GM12878 (cell line): ENCODE data around the gene GTSE1. TPM values are rescaled to one million over a fixed set of nuclear protein-coding genes. Genes with fewer than 3 reads are reported as not detected.

Experiments used
- BMI1 ChIP-seq: fragments of 450-650 bp; IDR thresholded peaks from 2 replicates; pipeline ENCODE4 v1.6.1; 2016; ENCODE audit warnings: mild to moderate bottlenecking, moderate library complexity, borderline replicate concordance
- CBX5 ChIP-seq: sonication (generic); IDR thresholded peaks from 2 replicates; pipeline ENCODE4 v1.6.1; 2016; ENCODE audit warnings: low read depth, moderate library complexity, mild to moderate bottlenecking, inconsistent platforms
- CREM ChIP-seq: IDR thresholded peaks from 2 replicates; pipeline ENCODE4 v1.6.1; 2014; ENCODE audit warnings: antibody characterized with exemption, low read depth
- DPF2 ChIP-seq: fragments of 450-650 bp; IDR thresholded peaks from 2 replicates; pipeline ENCODE4 v1.6.1; 2017; ENCODE audit warnings: mild to moderate bottlenecking
- EED ChIP-seq: sonication (generic); IDR thresholded peaks from 2 replicates; pipeline ENCODE4 v1.6.1; 2016; ENCODE audit warnings: antibody characterized with exemption, low read depth
- IRF4 ChIP-seq: IDR thresholded peaks from 2 replicates; pipeline ENCODE4 v1.6.1; 2011; ENCODE audit warnings: low read depth, low read length
- LARP7 ChIP-seq: fragments of 450-650 bp; IDR thresholded peaks from 2 replicates; pipeline ENCODE4 v1.6.1; 2017; ENCODE audit warnings: mild to moderate bottlenecking
- MXI1 ChIP-seq: fragments of 150-350 bp; IDR thresholded peaks from 2 replicates; pipeline ENCODE4 v1.6.1; 2011; ENCODE audit warnings: low read depth, mild to moderate bottlenecking, inconsistent platforms, low read length, improper control_type of control experiment
- MYB ChIP-seq: fragments of 150-350 bp; IDR thresholded peaks from 2 replicates; pipeline ENCODE4 v1.6.1; 2014; ENCODE audit warnings: mild to moderate bottlenecking, low read depth, low read length, borderline replicate concordance
- NFIC ChIP-seq: IDR thresholded peaks from 2 replicates; pipeline ENCODE4 v1.6.1; 2012; ENCODE audit warnings: low read depth, mild to moderate bottlenecking, inconsistent platforms, low read length, moderate library complexity
- NR2C1 ChIP-seq: fragments of 450-650 bp; IDR thresholded peaks from 2 replicates; pipeline ENCODE4 v1.6.1; 2017; ENCODE audit warnings: antibody characterized with exemption, mild to moderate bottlenecking, moderate library complexity
- PML ChIP-seq: IDR thresholded peaks from 2 replicates; pipeline ENCODE4 v1.6.1; 2012; ENCODE audit warnings: low read length, inconsistent platforms
- RB1 ChIP-seq: fragments of 450-650 bp; formaldehyde crosslinking; IDR thresholded peaks from 2 replicates; pipeline ENCODE4 v1.6.1; 2017; ENCODE audit warnings: mild to moderate bottlenecking, borderline replicate concordance
- SIN3A ChIP-seq: IDR thresholded peaks from 2 replicates; pipeline ENCODE4 v1.6.1; 2012; ENCODE audit warnings: low read depth, low read length, improper control_type of control experiment
- SIX5 ChIP-seq: IDR thresholded peaks from 2 replicates; pipeline ENCODE4 v1.6.1; 2011; ENCODE audit warnings: mild to moderate bottlenecking, low read depth, low read length, moderate library complexity; ENCODE audit not compliant: severe bottlenecking
- SP1 ChIP-seq: IDR thresholded peaks from one replicate; pipeline ENCODE4 v1.6.1; 2011; ENCODE audit warnings: low read depth, low read length
- TAF1 ChIP-seq: IDR thresholded peaks from 2 replicates; pipeline ENCODE4 v1.6.1; 2011; ENCODE audit warnings: mild to moderate bottlenecking, low read depth, low read length, borderline replicate concordance
- TCF3 ChIP-seq: IDR thresholded peaks from 2 replicates; pipeline ENCODE4 v1.6.1; 2012; ENCODE audit warnings: low read depth, mild to moderate bottlenecking, low read length, borderline replicate concordance; ENCODE audit not compliant: insufficient read depth
- WRNIP1 ChIP-seq: IDR thresholded peaks from 2 replicates; pipeline ENCODE4 v1.6.1; 2011; ENCODE audit warnings: low read depth, low read length, improper control_type of control experiment, borderline replicate concordance
- ZNF207 ChIP-seq: fragments of 450-650 bp; IDR thresholded peaks from 2 replicates; pipeline ENCODE4 v1.6.1; 2014; ENCODE audit warnings: antibody characterized with exemption, mild to moderate bottlenecking, borderline replicate concordance
- polyA plus RNA-seq, 11 experiments: library from polyadenylated mRNA; depleted of rRNA in 4 of 11; unstranded in 6 of 11; stranded (reverse) in 5 of 11; fragments of >200 nt; fragmentation: Nextera tagmentation in 4 of 11; fragmentation: Illumina TruSeq in 1 of 11; extraction: Ambion mirVana in 4 of 11; extraction: Trizol in 1 of 11; gene quantifications; 1 replicate in 1 of 11; 2 replicates in 10 of 11; pipeline versions ENCODE4 v1.2.1 to v1.2.3, GENCODE V29; 2011 to 2016; ENCODE audit warnings: inconsistent platforms in 2 of 11, missing spikeins in 2 of 11, low read depth in 1 of 11
- total RNA-seq, 4 experiments: library from RNA; depleted of rRNA in 3 of 4; stranded (reverse); fragments of >200 nt in 3 of 4; fragmentation: Illumina TruSeq in 1 of 4; extraction: Trizol in 1 of 4; gene quantifications; 2 replicates each; pipeline versions ENCODE4 v1.2.1 to v1.2.3, GENCODE V29; 2013 to 2021
- TF ChIP-seq, protein P1 (sequence below): fragments of 450-650 bp; IDR thresholded peaks from 2 replicates; pipeline ENCODE4 v1.6.1; 2018; ENCODE audit warnings: borderline replicate concordance, mild to moderate bottlenecking; ENCODE audit not compliant: partially characterized antibody
- TF ChIP-seq, protein P2 (sequence below): fragments of 450-650 bp; IDR thresholded peaks from 2 replicates; pipeline ENCODE4 v1.6.1; 2017; ENCODE audit warnings: low read depth, mild to moderate bottlenecking, moderate library complexity
- TF ChIP-seq, protein P3 (sequence below): IDR thresholded peaks from 2 replicates; pipeline ENCODE4 v1.6.1; 2012; ENCODE audit warnings: low read depth, low read length, improper control_type of control experiment
- TF ChIP-seq, protein P4 (sequence below): fragments of 450-650 bp; IDR thresholded peaks from 2 replicates; pipeline ENCODE4 v1.6.1; 2016; ENCODE audit warnings: mild to moderate bottlenecking

GTSE1 gene
- total and polyA plus RNA-seq, 10 of the 15 experiments (the other 5 are each of a cell fraction or from before 2014, with no cell fraction given) = 6.6 to 46.2 (median 32.3) TPM

DNA sequence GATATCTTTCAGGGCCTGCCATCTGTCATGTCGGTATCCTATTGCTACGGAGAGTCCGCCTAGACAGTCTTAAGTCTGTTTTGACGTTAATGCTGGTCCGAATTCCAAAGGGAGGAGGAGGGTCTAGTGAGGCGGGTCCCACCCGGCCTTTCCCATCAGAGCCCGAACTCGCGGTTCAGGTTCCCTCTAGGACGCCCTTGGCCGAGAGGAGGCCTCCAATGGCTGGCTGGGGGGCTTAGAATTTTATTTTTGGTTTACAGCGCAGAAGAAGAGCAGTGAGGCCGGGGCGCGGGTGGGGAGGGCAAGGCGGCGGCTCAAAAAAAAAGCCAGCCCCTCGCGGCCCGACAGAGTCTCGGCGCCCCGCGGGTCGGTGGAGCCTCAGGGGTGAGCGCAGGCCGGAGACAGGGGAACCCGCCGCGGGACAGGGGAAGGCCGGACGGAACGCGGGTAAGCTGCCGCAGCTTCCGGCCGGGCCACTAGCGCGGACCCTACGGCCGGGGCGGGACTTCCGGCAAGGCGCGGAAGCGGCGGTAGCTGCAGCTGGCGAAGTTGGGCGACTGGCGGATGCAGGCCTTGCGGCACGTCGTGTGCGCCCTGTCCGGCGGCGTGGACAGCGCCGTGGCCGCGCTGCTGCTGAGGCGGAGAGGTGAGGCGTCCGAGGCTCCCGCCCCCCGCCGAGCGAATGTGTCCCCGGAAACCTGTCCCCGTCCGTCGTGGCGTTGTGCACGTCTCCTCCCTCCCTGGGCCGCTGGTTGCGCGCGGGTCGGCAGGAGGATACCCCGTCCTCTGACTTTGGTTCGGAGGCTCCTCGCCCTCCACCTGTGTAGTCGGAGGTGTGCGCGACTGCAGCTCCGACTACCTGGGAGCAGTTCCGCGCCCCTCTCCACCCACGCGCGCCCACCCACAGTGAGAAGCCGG lies 38.8 kb downstream of the GTSE1 start, which contains the start of gene TRMU (continued):
- TF ChIP-seq TCF3 (peak; percentile 90; the same call in 1 of the 2 replicates), LARP7 (peak; percentile 96), MXI1 (peak; percentile 95), DPF2 (peak; percentile 75), ZNF207 (0 out of 2 replicates have a peak, but pooled peaks have one; percentile 26), RB1 (peak; percentile 81; the same call in 1 of the 2 replicates), CBX5 (peak; percentile 58; the same call in 1 of the 2 replicates), SP1 (peak; percentile 55), BMI1 (no peak), IRF4 (0 out of 2 replicates have a peak, but pooled peaks have one; percentile 18), CREM (peak; percentile 51; the same call in 1 of the 2 replicates), SIN3A (peak; percentile 94), WRNIP1 (no peak), NR2C1 (peak; percentile 33; the same call in 1 of the 2 replicates), TAF1 (peak; percentile 91), NFIC (no peak), EED (no peak), PML (0 out of 2 replicates have a peak, but pooled peaks have one; percentile 60), MYB (no peak), SIX5 (peak; percentile 66)
- TF ChIP-seq, protein P1, sequence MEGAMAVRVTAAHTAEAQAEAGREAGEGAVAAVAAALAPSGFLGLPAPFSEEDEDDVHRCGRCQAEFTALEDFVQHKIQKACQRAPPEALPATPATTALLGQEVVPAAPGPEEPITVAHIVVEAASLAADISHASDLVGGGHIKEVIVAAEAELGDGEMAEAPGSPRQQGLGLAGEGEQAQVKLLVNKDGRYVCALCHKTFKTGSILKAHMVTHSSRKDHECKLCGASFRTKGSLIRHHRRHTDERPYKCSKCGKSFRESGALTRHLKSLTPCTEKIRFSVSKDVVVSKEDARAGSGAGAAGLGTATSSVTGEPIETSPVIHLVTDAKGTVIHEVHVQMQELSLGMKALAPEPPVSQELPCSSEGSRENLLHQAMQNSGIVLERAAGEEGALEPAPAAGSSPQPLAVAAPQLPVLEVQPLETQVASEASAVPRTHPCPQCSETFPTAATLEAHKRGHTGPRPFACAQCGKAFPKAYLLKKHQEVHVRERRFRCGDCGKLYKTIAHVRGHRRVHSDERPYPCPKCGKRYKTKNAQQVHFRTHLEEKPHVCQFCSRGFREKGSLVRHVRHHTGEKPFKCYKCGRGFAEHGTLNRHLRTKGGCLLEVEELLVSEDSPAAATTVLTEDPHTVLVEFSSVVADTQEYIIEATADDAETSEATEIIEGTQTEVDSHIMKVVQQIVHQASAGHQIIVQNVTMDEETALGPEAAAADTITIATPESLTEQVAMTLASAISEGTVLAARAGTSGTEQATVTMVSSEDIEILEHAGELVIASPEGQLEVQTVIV = peak; percentile 57
- TF ChIP-seq, protein P2, sequence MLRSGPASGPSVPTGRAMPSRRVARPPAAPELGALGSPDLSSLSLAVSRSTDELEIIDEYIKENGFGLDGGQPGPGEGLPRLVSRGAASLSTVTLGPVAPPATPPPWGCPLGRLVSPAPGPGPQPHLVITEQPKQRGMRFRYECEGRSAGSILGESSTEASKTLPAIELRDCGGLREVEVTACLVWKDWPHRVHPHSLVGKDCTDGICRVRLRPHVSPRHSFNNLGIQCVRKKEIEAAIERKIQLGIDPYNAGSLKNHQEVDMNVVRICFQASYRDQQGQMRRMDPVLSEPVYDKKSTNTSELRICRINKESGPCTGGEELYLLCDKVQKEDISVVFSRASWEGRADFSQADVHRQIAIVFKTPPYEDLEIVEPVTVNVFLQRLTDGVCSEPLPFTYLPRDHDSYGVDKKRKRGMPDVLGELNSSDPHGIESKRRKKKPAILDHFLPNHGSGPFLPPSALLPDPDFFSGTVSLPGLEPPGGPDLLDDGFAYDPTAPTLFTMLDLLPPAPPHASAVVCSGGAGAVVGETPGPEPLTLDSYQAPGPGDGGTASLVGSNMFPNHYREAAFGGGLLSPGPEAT = 0 out of 2 replicates have a peak, but pooled peaks have one; percentile 32
- TF ChIP-seq, protein P3, sequence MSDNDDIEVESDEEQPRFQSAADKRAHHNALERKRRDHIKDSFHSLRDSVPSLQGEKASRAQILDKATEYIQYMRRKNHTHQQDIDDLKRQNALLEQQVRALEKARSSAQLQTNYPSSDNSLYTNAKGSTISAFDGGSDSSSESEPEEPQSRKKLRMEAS = 0 out of 2 replicates have a peak, but pooled peaks have one; percentile 41
- TF ChIP-seq, protein P4, sequence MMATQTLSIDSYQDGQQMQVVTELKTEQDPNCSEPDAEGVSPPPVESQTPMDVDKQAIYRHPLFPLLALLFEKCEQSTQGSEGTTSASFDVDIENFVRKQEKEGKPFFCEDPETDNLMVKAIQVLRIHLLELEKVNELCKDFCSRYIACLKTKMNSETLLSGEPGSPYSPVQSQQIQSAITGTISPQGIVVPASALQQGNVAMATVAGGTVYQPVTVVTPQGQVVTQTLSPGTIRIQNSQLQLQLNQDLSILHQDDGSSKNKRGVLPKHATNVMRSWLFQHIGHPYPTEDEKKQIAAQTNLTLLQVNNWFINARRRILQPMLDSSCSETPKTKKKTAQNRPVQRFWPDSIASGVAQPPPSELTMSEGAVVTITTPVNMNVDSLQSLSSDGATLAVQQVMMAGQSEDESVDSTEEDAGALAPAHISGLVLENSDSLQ = peak; percentile 54
